ENCODE results near the gene BTBD8. TPM values are rescaled to one million over a fixed set of nuclear protein-coding genes. Genes with fewer than 3 reads are reported as not detected.
A peak's percentile ranks its signal among the peaks of the same experiment; 100 is the strongest.

BTBD8 gene
- polyA plus RNA-seq, 1 donor from 2014 or later: 38.6 TPM

DNA sequence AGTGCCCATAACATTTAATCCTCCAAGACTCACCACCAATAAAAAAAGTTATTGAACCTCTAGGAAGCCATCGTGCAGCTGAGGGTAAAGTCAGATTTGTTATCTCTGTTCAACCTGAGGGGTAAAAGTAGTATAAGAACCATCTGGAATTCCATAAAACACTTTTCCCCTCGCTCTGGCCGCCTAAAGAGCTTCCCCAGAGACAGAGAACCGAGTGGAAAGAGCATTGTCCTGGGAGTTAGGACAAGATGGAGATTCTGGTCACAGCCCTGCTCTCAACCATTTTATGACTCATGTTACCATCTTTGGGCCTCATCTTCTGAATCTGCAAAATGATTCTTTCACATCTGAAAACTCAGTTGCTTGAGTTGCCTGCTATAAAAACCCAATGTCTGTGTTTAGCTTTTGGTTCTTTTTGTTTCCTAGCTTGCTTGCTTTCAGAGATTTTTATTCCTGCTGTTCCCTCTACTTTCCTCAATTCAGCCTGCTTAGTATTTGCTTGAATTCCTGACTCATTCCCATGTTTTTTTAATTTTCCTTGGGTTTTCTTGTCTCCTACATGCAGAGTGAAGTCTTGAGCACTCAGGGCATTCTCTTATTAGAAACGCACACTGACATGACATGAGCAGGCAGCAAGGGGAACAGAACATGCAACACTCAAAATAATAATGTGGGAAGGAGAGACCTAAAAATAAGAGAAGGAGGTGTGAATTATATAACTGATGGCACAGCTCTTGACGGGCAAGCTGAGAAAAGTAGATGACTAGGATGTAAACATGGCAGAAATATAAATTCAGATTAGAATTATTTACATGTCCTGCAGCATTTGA is 48.6 kb upstream of the BTBD8 start:
- Histone ChIP-seq H3K27ac (ENCODE audit: low read length) (no peak overlapping the region), H3K27me3 (ENCODE audit: insufficient read depth, low read depth, low read length) (peaks cover 5% of the 10 kb centered on the region), H3F3A (ENCODE audit: insufficient read depth, low read length, poor library complexity, severe bottlenecking) (no peaks in the 10 kb centered on the region), H3K4me3 (ENCODE audit: low read length) (no peak overlapping the region), H2AFZ (ENCODE audit: low read depth, low read length) (no peak overlapping the region), H3K4me2 (ENCODE audit: low read length) (no peak overlapping the region), H3K9ac (ENCODE audit: low read length) (no peak overlapping the region), H3K9me2 (ENCODE audit: insufficient read depth, low read length) (no peaks in the 10 kb centered on the region), H3K36me3 (ENCODE audit: insufficient read depth, low read length) (no peaks in the 10 kb centered on the region), H3K9me3 (ENCODE audit: low read length) (no peaks in the 10 kb centered on the region), H4K20me1 (ENCODE audit: insufficient read depth) (no peaks in the 10 kb centered on the region), H3K79me2 (replicated peaks; ENCODE audit: insufficient read depth, low read length) (no peaks in the 10 kb centered on the region)
- no peak for TF ChIP-seq EZH2 (IDR thresholded peaks at IDR 0.05; ENCODE audit: borderline replicate concordance, insufficient read depth, low read length, poor library complexity, severe bottlenecking)
- TF ChIP-seq POLR2AphosphoS5 (IDR thresholded peaks at IDR 0.05): no peak
- no peak for TF ChIP-seq REST (IDR thresholded peaks at IDR 0.05; ENCODE audit: borderline replicate concordance)
- no peak for TF ChIP-seq EP300 (conservative IDR thresholded peaks at IDR 0.05; ENCODE audit: poor library complexity, severe bottlenecking)
- no peak for TF ChIP-seq MXI1 (conservative IDR thresholded peaks at IDR 0.05; ENCODE audit: poor library complexity, severe bottlenecking)
- TF ChIP-seq, protein P1, sequence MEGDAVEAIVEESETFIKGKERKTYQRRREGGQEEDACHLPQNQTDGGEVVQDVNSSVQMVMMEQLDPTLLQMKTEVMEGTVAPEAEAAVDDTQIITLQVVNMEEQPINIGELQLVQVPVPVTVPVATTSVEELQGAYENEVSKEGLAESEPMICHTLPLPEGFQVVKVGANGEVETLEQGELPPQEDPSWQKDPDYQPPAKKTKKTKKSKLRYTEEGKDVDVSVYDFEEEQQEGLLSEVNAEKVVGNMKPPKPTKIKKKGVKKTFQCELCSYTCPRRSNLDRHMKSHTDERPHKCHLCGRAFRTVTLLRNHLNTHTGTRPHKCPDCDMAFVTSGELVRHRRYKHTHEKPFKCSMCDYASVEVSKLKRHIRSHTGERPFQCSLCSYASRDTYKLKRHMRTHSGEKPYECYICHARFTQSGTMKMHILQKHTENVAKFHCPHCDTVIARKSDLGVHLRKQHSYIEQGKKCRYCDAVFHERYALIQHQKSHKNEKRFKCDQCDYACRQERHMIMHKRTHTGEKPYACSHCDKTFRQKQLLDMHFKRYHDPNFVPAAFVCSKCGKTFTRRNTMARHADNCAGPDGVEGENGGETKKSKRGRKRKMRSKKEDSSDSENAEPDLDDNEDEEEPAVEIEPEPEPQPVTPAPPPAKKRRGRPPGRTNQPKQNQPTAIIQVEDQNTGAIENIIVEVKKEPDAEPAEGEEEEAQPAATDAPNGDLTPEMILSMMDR (IDR thresholded peaks at IDR 0.05; ENCODE audit: poor library complexity, severe bottlenecking): no peak
- no peak for TF ChIP-seq RAD21 (conservative IDR thresholded peaks at IDR 0.05)
- no peak for TF ChIP-seq TAF1 (IDR thresholded peaks at IDR 0.05; ENCODE audit: low read depth)
- TF ChIP-seq SMC3 (conservative IDR thresholded peaks at IDR 0.05; ENCODE audit: poor library complexity): no peak

DNA sequence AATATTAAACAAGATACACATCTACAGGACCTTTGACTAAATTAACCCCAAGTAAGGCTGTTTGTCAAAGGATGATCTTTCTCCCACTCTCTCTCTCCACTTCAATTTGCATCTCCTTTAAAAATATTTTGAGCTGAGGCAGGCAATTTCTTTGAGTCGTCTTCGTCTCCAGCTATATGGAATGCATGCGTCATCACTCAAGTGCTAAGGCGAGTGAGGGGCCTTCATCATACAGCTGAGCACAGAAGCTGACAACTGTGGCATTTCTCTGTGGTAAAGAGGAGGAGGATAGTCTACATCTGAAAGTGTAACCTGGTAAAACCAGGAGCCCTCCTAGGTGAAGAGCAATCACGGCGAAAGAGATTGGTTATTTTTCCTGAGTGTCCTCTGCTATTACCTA is 42.7 kb upstream of the BTBD8 start:
- Histone ChIP-seq H3K4me3 (ENCODE audit: low read length) (peak overlapping the region; percentile 21), H3F3A (ENCODE audit: insufficient read depth, low read length, poor library complexity, severe bottlenecking) (no peaks in the 10 kb centered on the region), H3K79me2 (replicated peaks; ENCODE audit: insufficient read depth, low read length) (no peaks in the 10 kb centered on the region), H3K4me2 (ENCODE audit: low read length) (peak overlapping the region; percentile 53), H4K20me1 (ENCODE audit: insufficient read depth) (no peaks in the 10 kb centered on the region), H3K9me2 (ENCODE audit: insufficient read depth, low read length) (no peaks in the 10 kb centered on the region), H3K9ac (ENCODE audit: low read length) (no peak overlapping the region), H3K27me3 (ENCODE audit: insufficient read depth, low read depth, low read length) (no peaks in the 10 kb centered on the region), H3K9me3 (ENCODE audit: low read length) (no peaks in the 10 kb centered on the region), H3K36me3 (ENCODE audit: insufficient read depth, low read length) (no peaks in the 10 kb centered on the region), H3K27ac (ENCODE audit: low read length) (peak overlapping the region; percentile 3), H2AFZ (ENCODE audit: low read depth, low read length) (no peak overlapping the region)
- TF ChIP-seq, protein P1 (IDR thresholded peaks at IDR 0.05; ENCODE audit: poor library complexity, severe bottlenecking): no peak
- TF ChIP-seq POLR2AphosphoS5 (IDR thresholded peaks at IDR 0.05) (no peak), SMC3 (conservative IDR thresholded peaks at IDR 0.05; ENCODE audit: poor library complexity) (no peak), REST (IDR thresholded peaks at IDR 0.05; ENCODE audit: borderline replicate concordance) (no peak), EP300 (conservative IDR thresholded peaks at IDR 0.05; ENCODE audit: poor library complexity, severe bottlenecking) (peak; percentile 34)

All from neural cell (in vitro differentiated cells).